ENCODE results near the gene KLF14.

DNA sequence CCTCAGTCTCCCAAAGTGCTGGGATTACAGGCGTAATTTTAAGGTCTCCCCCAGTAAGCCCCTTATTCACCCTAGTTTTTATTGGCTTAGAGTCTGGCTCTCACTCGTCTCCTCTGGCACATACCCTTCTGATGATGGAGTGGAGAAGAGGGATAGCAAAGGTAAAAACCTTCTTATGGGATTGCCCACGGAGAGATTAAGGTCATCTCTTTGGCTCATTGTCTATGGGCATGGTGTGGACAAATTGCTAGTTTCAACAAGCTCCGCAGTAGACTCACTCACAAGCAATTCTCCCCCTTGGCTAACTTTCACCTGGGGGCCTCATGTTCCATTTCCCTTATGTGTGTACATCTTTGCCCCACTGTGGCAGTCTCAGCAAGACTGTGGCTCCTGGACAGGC lies 25.2 kb downstream of the KLF14 start:
- TF ChIP-seq, protein P1, sequence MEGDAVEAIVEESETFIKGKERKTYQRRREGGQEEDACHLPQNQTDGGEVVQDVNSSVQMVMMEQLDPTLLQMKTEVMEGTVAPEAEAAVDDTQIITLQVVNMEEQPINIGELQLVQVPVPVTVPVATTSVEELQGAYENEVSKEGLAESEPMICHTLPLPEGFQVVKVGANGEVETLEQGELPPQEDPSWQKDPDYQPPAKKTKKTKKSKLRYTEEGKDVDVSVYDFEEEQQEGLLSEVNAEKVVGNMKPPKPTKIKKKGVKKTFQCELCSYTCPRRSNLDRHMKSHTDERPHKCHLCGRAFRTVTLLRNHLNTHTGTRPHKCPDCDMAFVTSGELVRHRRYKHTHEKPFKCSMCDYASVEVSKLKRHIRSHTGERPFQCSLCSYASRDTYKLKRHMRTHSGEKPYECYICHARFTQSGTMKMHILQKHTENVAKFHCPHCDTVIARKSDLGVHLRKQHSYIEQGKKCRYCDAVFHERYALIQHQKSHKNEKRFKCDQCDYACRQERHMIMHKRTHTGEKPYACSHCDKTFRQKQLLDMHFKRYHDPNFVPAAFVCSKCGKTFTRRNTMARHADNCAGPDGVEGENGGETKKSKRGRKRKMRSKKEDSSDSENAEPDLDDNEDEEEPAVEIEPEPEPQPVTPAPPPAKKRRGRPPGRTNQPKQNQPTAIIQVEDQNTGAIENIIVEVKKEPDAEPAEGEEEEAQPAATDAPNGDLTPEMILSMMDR (IDR thresholded peaks at IDR 0.05), result no peak
- no peak for TF ChIP-seq POLR2A (IDR thresholded peaks at IDR 0.05)
- TF ChIP-seq POLR2AphosphoS5 (IDR thresholded peaks at IDR 0.05), result no peak
- no peak for TF ChIP-seq EP300 (IDR thresholded peaks at IDR 0.05)

Data from suprapubic skin (tissue), 4 donors.